Measurements from ENCODE around the gene MAT2B. TPM values are rescaled to one million over a fixed set of nuclear protein-coding genes. Genes with fewer than 3 reads are reported as not detected.
A peak's percentile ranks its signal among the peaks of the same experiment; 100 is the strongest.

The MAT2B gene
- total RNA-seq, 1 experiment from 2014 or later: 48.4 TPM

DNA sequence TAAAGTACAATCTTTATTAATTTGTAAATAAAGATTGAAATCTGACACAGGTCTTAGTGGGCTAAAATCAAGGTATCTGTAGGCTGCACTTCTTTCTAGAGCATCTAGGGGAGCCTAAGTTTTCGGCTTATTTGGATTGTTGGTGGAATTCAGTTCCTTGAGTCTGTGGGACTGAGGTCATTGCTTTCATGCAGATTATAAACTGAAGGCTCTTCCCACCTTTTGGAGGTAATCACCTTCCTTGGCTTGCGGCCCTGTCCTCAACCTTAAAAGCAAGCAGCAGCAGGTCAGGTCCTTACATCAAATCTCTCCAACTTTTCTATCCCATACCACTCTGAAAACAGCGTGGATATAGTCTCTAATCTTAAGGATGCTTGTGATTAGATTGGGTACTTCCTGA is 25.9 kb downstream of the MAT2B start:
- Histone ChIP-seq H3K79me1 (ENCODE audit: insufficient read depth, low read depth, low read length, poor library complexity, severe bottlenecking) (no peaks in the 10 kb centered on the region), H3K23me2 (ENCODE audit: insufficient read length, low read depth, low read length, poor library complexity, severe bottlenecking) (no peaks in the 10 kb centered on the region), H2AK5ac (ENCODE audit: insufficient read length, low read length) (no peak overlapping the region), H3K79me2 (ENCODE audit: insufficient read depth, low read length) (no peaks in the 10 kb centered on the region), H3K4ac (ENCODE audit: low read depth, low read length) (no peak overlapping the region), H3K56ac (ENCODE audit: insufficient read length, low read depth, low read length) (no peak overlapping the region), H4K91ac (ENCODE audit: insufficient read length, low read depth, low read length) (no peak overlapping the region), H2BK5ac (ENCODE audit: insufficient read length, low read length) (no peak overlapping the region), H3K23ac (ENCODE audit: insufficient read length, low read depth, low read length) (no peak overlapping the region), H2BK120ac (ENCODE audit: low read depth, low read length, poor library complexity, severe bottlenecking) (no peak overlapping the region), H3K27me3 (ENCODE audit: insufficient read depth, low read length) (no peaks in the 10 kb centered on the region), H2BK20ac (ENCODE audit: low read depth, low read length, poor library complexity, severe bottlenecking) (no peak overlapping the region), H4K20me1 (ENCODE audit: control insufficient read depth, insufficient read depth, insufficient read length) (no peaks in the 10 kb centered on the region), H2BK12ac (ENCODE audit: insufficient read length, low read depth, low read length) (no peak overlapping the region), H2AFZ (ENCODE audit: low read length) (no peak overlapping the region), H3K14ac (ENCODE audit: insufficient read depth, low read length) (no peak overlapping the region), H3T11ph (ENCODE audit: low read length) (no peak overlapping the region), H4K8ac (replicated peaks; ENCODE audit: insufficient read length, low read depth, low read length) (no peak overlapping the region), H3K4me2 (ENCODE audit: insufficient read depth, insufficient read length, low read length) (no peak overlapping the region), H3K18ac (ENCODE audit: insufficient read length, low read depth, low read length) (no peak overlapping the region), H4K5ac (ENCODE audit: insufficient read length, low read depth, low read length) (no peak overlapping the region), H2BK15ac (ENCODE audit: low read depth, low read length) (no peak overlapping the region), H3K9me3 (ENCODE audit: control insufficient read depth, low read depth, low read length) (no peaks in the 10 kb centered on the region), H3K4me1 (ENCODE audit: insufficient read depth, low read length) (peaks cover 13% of the 10 kb centered on the region), H3K27ac (ENCODE audit: insufficient read length, low read depth, low read length) (no peak overlapping the region), H3K9ac (ENCODE audit: extremely low read depth, insufficient read length, low read length) (no peak overlapping the region)
- H3K9me3 Mint-ChIP-seq: no peaks in the 10 kb centered on the region; a peak in 1 of 5 replicates
- peaks cover 49 to 50% of the 10 kb centered on the region in 2 experiments for H3K4me1 Mint-ChIP-seq
- peak; percentile 29; the same call in 1 of the 3 replicates for TF ChIP-seq CTCF (conservative IDR thresholded peaks at IDR 0.05)
- no peak overlapping the region for H3K27ac Mint-ChIP-seq
- WGBS (ENCODE audit: extremely low coverage, insufficient read length, low lambda C conversion rate): no CpG with 5 or more reads among the region's 3 CpGs
- no peak for DNase-seq
- H3K36me3 Mint-ChIP-seq (ENCODE audit: insufficient read depth in 1 of 3, low read depth in 3 of 3): peaks cover 0 to 5% (median 0%) of the 10 kb centered on the region in 3 experiments; a peak in 2 of 7 replicates
- H3K4me3 Mint-ChIP-seq: no peak overlapping the region
- H3K27me3 Mint-ChIP-seq (ENCODE audit: low read depth): no peaks in the 10 kb centered on the region

All from H9 (cell line).